ENCODE results near the gene MYZAP. TPM values are rescaled to one million over a fixed set of nuclear protein-coding genes. Genes with fewer than 3 reads are reported as not detected.

Gene MYZAP
- total and polyA plus RNA-seq, 9 donors = 1.1 to 11.3 (median 5.5) TPM

GRCh38 chr15:57652481-57652880 is 60.8 kb downstream of the MYZAP start:
- 82 to 84% (median 83%) methylated on average over 4 of the region's 4 CpGs for WGBS, 3 donors
- Histone ChIP-seq H3K9me3 (no peaks in the 10 kb centered on the region), H3K27me3 (no peaks in the 10 kb centered on the region), H3K4me1 (ENCODE audit: insufficient read depth) (no peaks in the 10 kb centered on the region), H3K4me3 (no peak overlapping the region), H3K27ac (no peak overlapping the region), H3K36me3 (no peaks in the 10 kb centered on the region)
- TF ChIP-seq CTCF (IDR thresholded peaks at IDR 0.05) (no peak), POLR2A (IDR thresholded peaks at IDR 0.05) (no peak), EP300 (IDR thresholded peaks at IDR 0.05) (no peak)
- no peak for DNase-seq
- intact Hi-C loops (cut with DNase I) = loop anchor here in 1 of 4 donors (10.0 kb wide), 1 partner anchor 202 kb away; no protein-coding TSS in a partner anchor

GRCh38 chr15:57654153-57654852 is 62.6 kb downstream of the MYZAP start:
- Histone ChIP-seq H3K27me3 (no peaks in the 10 kb centered on the region), H3K4me3 (no peak overlapping the region), H3K27ac (no peak overlapping the region), H3K4me1 (ENCODE audit: insufficient read depth) (no peaks in the 10 kb centered on the region), H3K9me3 (no peaks in the 10 kb centered on the region), H3K36me3 (no peaks in the 10 kb centered on the region)
- intact Hi-C loops (cut with DNase I) = loop anchor here in 1 of 4 donors (10.0 kb wide), 1 partner anchor 200 kb away; no protein-coding TSS in a partner anchor
- TF ChIP-seq POLR2A (IDR thresholded peaks at IDR 0.05) = no peak
- no peak for TF ChIP-seq EP300 (IDR thresholded peaks at IDR 0.05)
- no peak for TF ChIP-seq CTCF (IDR thresholded peaks at IDR 0.05)
- no peak for DNase-seq
- WGBS, 3 donors = 56 to 72% (median 59%) methylated on average over 6 of the region's 6 CpGs

- no peak overlapping the region for H3K27ac ChIP-seq
- H3K9me3 ChIP-seq = no peaks in the 10 kb centered on the region
- TF ChIP-seq CTCF (IDR thresholded peaks at IDR 0.05) (no peak), EP300 (IDR thresholded peaks at IDR 0.05) (no peak), POLR2A (IDR thresholded peaks at IDR 0.05) (no peak)
- H3K4me3 ChIP-seq = no peak overlapping the region
- WGBS, 3 donors = 79 to 90% (median 86%) methylated on average over 6 of the region's 6 CpGs
- no peak for DNase-seq
- no peaks in the 10 kb centered on the region for H3K4me1 ChIP-seq (ENCODE audit: insufficient read depth)
- intact Hi-C loops (cut with DNase I) = loop anchor here in 1 of 4 donors (10.0 kb wide), 1 partner anchor 200 kb away; no protein-coding TSS in a partner anchor
- H3K27me3 ChIP-seq = no peaks in the 10 kb centered on the region
- no peaks in the 10 kb centered on the region for H3K36me3 ChIP-seq
Observed at GRCh38 chr15:57655053-57655452, 63.3 kb downstream of the MYZAP start.

- Histone ChIP-seq H3K4me3 (no peak overlapping the region), H3K27me3 (no peaks in the 10 kb centered on the region), H3K36me3 (no peaks in the 10 kb centered on the region), H3K27ac (no peak overlapping the region), H3K9me3 (no peaks in the 10 kb centered on the region), H3K4me1 (ENCODE audit: insufficient read depth) (no peaks in the 10 kb centered on the region)
- 98 to 99% (median 98%) methylated on average over 1 of the region's 1 CpG for WGBS, 3 donors
- no peak for DNase-seq
- TF ChIP-seq CTCF (IDR thresholded peaks at IDR 0.05) = no peak
- TF ChIP-seq EP300 (IDR thresholded peaks at IDR 0.05) = no peak
- no peak for TF ChIP-seq POLR2A (IDR thresholded peaks at IDR 0.05)
- intact Hi-C loops (cut with DNase I) = loop anchor here in 1 of 4 donors (10.0 kb wide), 1 partner anchor 199 kb away; no protein-coding TSS in a partner anchor
Observed at GRCh38 chr15:57655809-57656208, 64.1 kb downstream of the MYZAP start.

Measured in ovary (tissue), 9 donors.